LNCAP (cell line): ENCODE data around the gene CTSE.

Experiments used
- CTCF ChIP-seq: fragments of 450-650 bp; IDR thresholded peaks from 2 replicates; pipeline ENCODE4 v1.5.1; 2017; ENCODE audit warnings: mild to moderate bottlenecking

Gene CTSE

GRCh38 chr1:205992218-205992882 is 31.3 kb downstream of the CTSE start:
- no peak for TF ChIP-seq CTCF

DNA sequence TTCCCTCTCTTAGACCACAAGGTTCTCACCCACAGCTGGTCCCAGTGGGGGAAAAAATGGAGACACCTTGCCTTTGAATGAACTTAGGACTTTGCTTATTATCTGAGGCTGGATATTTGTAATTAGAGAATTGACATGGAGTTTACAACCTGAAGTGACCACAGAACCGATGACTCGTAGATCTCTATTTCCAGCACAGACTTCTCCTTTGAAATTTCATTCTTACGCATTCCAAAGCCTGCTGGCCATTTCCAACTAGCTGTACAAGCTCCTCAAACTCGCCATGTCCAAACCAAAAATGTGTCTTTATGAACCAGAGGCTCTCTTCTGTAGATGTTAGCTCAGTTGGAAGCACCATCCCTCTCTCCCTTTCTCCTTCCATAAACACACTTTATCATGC is 32.5 kb downstream of the CTSE start:
- TF ChIP-seq CTCF, result no peak

GRCh38 chr1:205990226-205990625 is 33.5 kb downstream of the CTSE start:
- no peak for TF ChIP-seq CTCF

DNA sequence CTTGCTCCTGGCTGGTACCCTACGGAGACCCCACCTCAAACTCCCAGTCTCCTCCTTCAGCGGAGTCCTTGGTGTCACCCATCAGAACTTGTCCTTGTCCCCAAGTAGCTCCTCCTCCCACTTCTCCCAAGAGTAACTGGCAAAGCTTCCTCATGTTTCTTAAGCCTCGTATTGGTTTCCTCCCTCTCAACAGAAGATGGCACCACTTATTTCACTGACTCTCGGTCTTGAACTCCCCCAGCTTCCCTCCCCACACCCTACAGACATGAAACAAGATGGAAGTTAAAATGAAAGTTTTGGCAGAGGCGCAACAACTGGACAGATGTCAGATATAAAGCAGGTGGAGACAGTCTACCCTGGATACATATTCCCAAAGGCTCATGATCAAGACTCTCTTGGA is 33.9 kb downstream of the CTSE start:
- TF ChIP-seq CTCF, result no peak

GRCh38 chr1:205988585-205988995 is 35.1 kb downstream of the CTSE start:
- no peak for TF ChIP-seq CTCF

GRCh38 chr1:205986861-205987260 is 36.8 kb downstream of the CTSE start:
- no peak for TF ChIP-seq CTCF

DNA sequence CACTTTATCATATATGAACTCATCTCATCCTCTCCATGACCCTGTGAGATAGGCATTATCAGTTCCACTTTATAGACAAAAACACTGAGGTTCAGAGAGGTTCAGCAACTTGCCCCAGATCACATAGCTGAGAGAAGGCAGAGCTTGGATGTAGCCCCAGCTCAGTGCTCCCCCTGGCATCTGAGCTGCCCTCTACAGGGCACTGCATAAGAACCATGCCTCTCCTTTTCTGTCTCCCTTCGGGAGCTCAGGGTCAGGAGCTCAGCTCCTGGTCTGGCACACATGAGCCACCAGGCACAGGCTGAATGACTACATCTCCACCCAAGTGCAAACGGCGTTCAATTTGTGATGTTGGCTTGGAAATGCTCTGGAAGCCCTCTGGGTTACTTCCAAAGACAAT is 37.4 kb downstream of the CTSE start:
- no peak for TF ChIP-seq CTCF
